WI38 (cell line): ENCODE measurements around the gene ZNF428.
"Not testable (repeated sequence)": the region's sequence is repeated elsewhere in the genome, so short reads cannot be mapped to it uniquely, and the experiment has no call there.

Source experiments
- H3K4me3 ChIP-seq: 2 replicates; pipeline ENCODE4 v1.5.1; 2011; ENCODE audit warnings: low read depth, mild to moderate bottlenecking, control low read depth, low read length
- CTCF ChIP-seq: IDR thresholded peaks from 2 replicates; pipeline ENCODE4 v1.5.1; 2012; ENCODE audit warnings: low read depth, mild to moderate bottlenecking, control low read depth, low read length

ZNF428 gene

GRCh38 chr19:43594710-43595604 is 24.5 kb downstream of the ZNF428 start:
- peak overlapping the region; percentile 71 for H3K4me3 ChIP-seq
- peak; percentile 96 for TF ChIP-seq CTCF

GRCh38 chr19:43594081-43594697 is 25.2 kb downstream of the ZNF428 start:
- peak overlapping the region; percentile 71 for H3K4me3 ChIP-seq
- no peak for TF ChIP-seq CTCF

- no peak overlapping the region for H3K4me3 ChIP-seq
- TF ChIP-seq CTCF, result no peak
Measured at GRCh38 chr19:43592800-43593350, 26.6 kb downstream of the ZNF428 start.

- H3K4me3 ChIP-seq, result no peak overlapping the region
- TF ChIP-seq CTCF, result no peak
Measured at GRCh38 chr19:43591904-43592772, 27.3 kb downstream of the ZNF428 start.

- TF ChIP-seq CTCF, result no peak
- no peak overlapping the region for H3K4me3 ChIP-seq
Measured at GRCh38 chr19:43589678-43590077, 29.8 kb downstream of the ZNF428 start.

GRCh38 chr19:43589277-43589676 is 30.2 kb downstream of the ZNF428 start:
- no peak for TF ChIP-seq CTCF
- no peak overlapping the region for H3K4me3 ChIP-seq

GRCh38 chr19:43587029-43587428 is 32.4 kb downstream of the ZNF428 start:
- not testable (repeated sequence) for H3K4me3 ChIP-seq
